Measurements from ENCODE around the gene RENBP.
A peak's percentile ranks its signal among the peaks of the same experiment; 100 is the strongest.

Gene RENBP

GRCh38 chrX:153931748-153932147 lies 12.7 kb downstream of the RENBP start:
- DNase-seq, result no peak

GRCh38 chrX:153931151-153931550 lies 13.3 kb downstream of the RENBP start:
- no peak for DNase-seq

GRCh38 chrX:153930011-153930910 lies 14.2 kb downstream of the RENBP start:
- no peak for DNase-seq

- no peak for DNase-seq
Measured at GRCh38 chrX:153929576-153929975, 14.9 kb downstream of the RENBP start.

GRCh38 chrX:153928846-153929245 lies 15.6 kb downstream of the RENBP start:
- no peak for DNase-seq

- peak; percentile 87 to 89 for DNase-seq
Measured at GRCh38 chrX:153927922-153928760, 16.3 kb downstream of the RENBP start.

- DNase-seq, result no peak
Measured at GRCh38 chrX:153927672-153927921, 16.8 kb downstream of the RENBP start.

GRCh38 chrX:153926858-153927671 lies 17.4 kb downstream of the RENBP start:
- peak; percentile 67 to 69 for DNase-seq

GRCh38 chrX:153926552-153926857 lies 17.9 kb downstream of the RENBP start:
- no peak for DNase-seq

- peak; percentile 44 to 61 for DNase-seq
Measured at GRCh38 chrX:153925739-153926551, 18.5 kb downstream of the RENBP start, which contains the start of gene ARHGAP4. TSS of gene ARHGAP4 (minus strand) at chrX:153926264. CDS start at chrX:153926202, 62 bp downstream.

- DNase-seq, result no peak
Measured at GRCh38 chrX:153925387-153925738, 19.1 kb downstream of the RENBP start.

GRCh38 chrX:153924149-153924861 lies 20.1 kb downstream of the RENBP start:
- no peak for DNase-seq

- no peak for DNase-seq
Measured at GRCh38 chrX:153922932-153923857, 21.2 kb downstream of the RENBP start.

- DNase-seq, result no peak
Measured at GRCh38 chrX:153921511-153922446, 22.7 kb downstream of the RENBP start.

- DNase-seq, result no peak
Measured at GRCh38 chrX:153921070-153921469, 23.4 kb downstream of the RENBP start.

GRCh38 chrX:153920546-153920945 lies 23.9 kb downstream of the RENBP start:
- no peak for DNase-seq

- no peak for DNase-seq
Measured at GRCh38 chrX:153919281-153919680, 25.2 kb downstream of the RENBP start.

- no peak for DNase-seq
Measured at GRCh38 chrX:153917869-153918268, 26.6 kb downstream of the RENBP start.

- DNase-seq, result no peak
Measured at GRCh38 chrX:153913701-153914100, 30.7 kb downstream of the RENBP start.

GRCh38 chrX:153913211-153913610 lies 31.2 kb downstream of the RENBP start:
- no peak for DNase-seq

Measured in stimulated activated CD4-positive, alpha-beta T cell treated with anti-CD3 and anti-CD28 coated beads, Interleukin-2, amount 100 ng/mL, for 24 hours (primary cell).